IMR-90 (cell line): ENCODE results near the gene RAET1G. TPM values are rescaled to one million over a fixed set of nuclear protein-coding genes. Genes with fewer than 3 reads are reported as not detected.

Source experiments
- ATAC-seq: fragments of 200-7000 bp; cut with Tn5 transposase; 2 replicates; pipeline ENCODE4 v1.9.1; 2020; ENCODE audit warnings: low read depth, mild to moderate bottlenecking, moderate library complexity
- BruUV-seq: library from RNA; stranded (reverse); fragments of 400-500 nt; replicated peaks from 2 replicates; lab custom pipeline; 2021; lab: Mats Ljungman, UMichigan
- CTCF ChIA-PET: fragments of 300-600 bp; formaldehyde crosslinking; extraction: SDS; loops from one replicate; lab custom pipeline; 2021; ENCODE audit warnings: antibody characterized with exemption; lab: Yijun Ruan, JAX
- POLR2A ChIA-PET: fragments of 300-600 bp; sonication (Branson Sonifier 250); formaldehyde crosslinking; loops from one replicate; lab custom pipeline; 2022; ENCODE audit warnings: antibody characterized with exemption; ENCODE audit not compliant: unreplicated experiment; lab: Charles Lee
- DNase-seq: peaks from one replicate; pipeline ENCODE4 v3.0.0; 2013
- H2AFZ ChIP-seq: replicated peaks from 2 replicates; pipeline ENCODE3; 2013; ENCODE audit warnings: low read length, mild to moderate bottlenecking; ENCODE audit not compliant: poor library complexity
- H2AK5ac ChIP-seq: 2 replicates; pipeline ENCODE4 v1.6.1; 2013; ENCODE audit warnings: low read depth, low read length, inconsistent platforms
- H2AK9ac ChIP-seq: replicated peaks from 2 replicates; pipeline ENCODE3; 2013; ENCODE audit warnings: mild to moderate bottlenecking, low read depth, low read length, moderate library complexity; ENCODE audit not compliant: poor library complexity
- H2BK120ac ChIP-seq: 2 replicates; pipeline ENCODE4 v1.6.1; 2013; ENCODE audit warnings: low read depth, low read length, inconsistent platforms
- H2BK15ac ChIP-seq: 3 replicates; pipeline ENCODE4 v1.6.1; 2013; ENCODE audit warnings: low read depth, low read length, inconsistent platforms
- H2BK20ac ChIP-seq: 2 replicates; pipeline ENCODE4 v1.6.1; 2013; ENCODE audit warnings: low read depth, mild to moderate bottlenecking, inconsistent platforms, low read length, moderate library complexity
- H2BK5ac ChIP-seq: 2 replicates; pipeline ENCODE4 v1.6.1; 2013; ENCODE audit warnings: mild to moderate bottlenecking, low read depth, low read length, inconsistent platforms; ENCODE audit not compliant: poor library complexity, severe bottlenecking
- H3K14ac ChIP-seq: replicated peaks from 2 replicates; pipeline ENCODE4 v1.6.1; 2013; ENCODE audit warnings: low read depth, low read length, inconsistent platforms
- H3K18ac ChIP-seq: 2 replicates; pipeline ENCODE4 v1.6.1; 2013; ENCODE audit warnings: low read depth, low read length, control low read depth
- H3K23ac ChIP-seq: 2 replicates; pipeline ENCODE4 v1.6.1; 2013; ENCODE audit warnings: low read depth, low read length, inconsistent platforms
- H3K27ac ChIP-seq: 2 replicates; pipeline ENCODE4 v1.5.1; 2013; ENCODE audit warnings: mild to moderate bottlenecking, control low read depth, low read length; ENCODE audit not compliant: insufficient read depth
- H3K27me3 ChIP-seq: 2 replicates; pipeline ENCODE4 v1.6.1; 2013; ENCODE audit warnings: low read length; ENCODE audit not compliant: control insufficient read depth, insufficient read depth
- H3K36me3 ChIP-seq: 2 replicates; pipeline ENCODE4 v1.6.1; 2013; ENCODE audit warnings: low read length, mixed read lengths; ENCODE audit not compliant: control insufficient read depth, insufficient read depth
- H3K4ac ChIP-seq: 2 replicates; pipeline ENCODE4 v1.6.1; 2013; ENCODE audit warnings: low read depth, low read length, inconsistent platforms
- H3K4me1 ChIP-seq: 2 replicates; pipeline ENCODE4 v1.6.1; 2013; ENCODE audit warnings: low read length, mixed read lengths; ENCODE audit not compliant: control insufficient read depth, insufficient read depth
- H3K4me2 ChIP-seq: 2 replicates; pipeline ENCODE4 v1.6.1; 2013; ENCODE audit warnings: low read depth, mild to moderate bottlenecking, control low read depth, low read length, moderate library complexity
- H3K4me3 ChIP-seq: 2 replicates; pipeline ENCODE4 v1.5.1; 2013; ENCODE audit warnings: low read depth, mild to moderate bottlenecking, control low read depth, low read length, moderate library complexity; ENCODE audit not compliant: insufficient read depth
- H3K56ac ChIP-seq: 2 replicates; pipeline ENCODE4 v1.6.1; 2013; ENCODE audit warnings: low read length, inconsistent platforms; ENCODE audit not compliant: insufficient read depth; ENCODE audit errors: extremely low read depth
- H3K79me1 ChIP-seq, 2 experiments: 2 replicates each; pipeline ENCODE4 v1.6.1; 2013; ENCODE audit warnings: low read length in 2 of 2, inconsistent platforms in 1 of 2, low read depth in 1 of 2
- H3K9ac ChIP-seq: 2 replicates; pipeline ENCODE4 v1.6.1; 2013; ENCODE audit warnings: low read depth, low read length, control low read depth
- H3K9me1 ChIP-seq: 2 replicates; pipeline ENCODE4 v1.6.1; 2013; ENCODE audit warnings: low read length, inconsistent platforms; ENCODE audit not compliant: insufficient read depth
- H3K9me3 ChIP-seq: 2 replicates; pipeline ENCODE4 v1.6.1; 2013; ENCODE audit warnings: low read length; ENCODE audit not compliant: control insufficient read depth, insufficient read depth
- H4K20me1 ChIP-seq: 2 replicates; pipeline ENCODE4 v1.6.1; 2013; ENCODE audit warnings: low read length, inconsistent platforms; ENCODE audit not compliant: insufficient read depth
- H4K5ac ChIP-seq: 2 replicates; pipeline ENCODE4 v1.6.1; 2013; ENCODE audit warnings: mild to moderate bottlenecking, low read depth, low read length, control low read depth
- H4K8ac ChIP-seq, 2 experiments: 2 replicates each; pipeline ENCODE4 v1.6.1; 2013; ENCODE audit warnings: low read depth in 2 of 2, low read length in 2 of 2, control low read depth in 1 of 2, inconsistent platforms in 1 of 2
- H4K91ac ChIP-seq: 2 replicates; pipeline ENCODE4 v1.6.1; 2013; ENCODE audit warnings: low read depth, low read length, inconsistent platforms; ENCODE audit not compliant: insufficient read depth
- BHLHE40 ChIP-seq: fragments of 150-350 bp; IDR thresholded peaks from 2 replicates; pipeline ENCODE4 v1.6.1; 2016; ENCODE audit warnings: mild to moderate bottlenecking, low read depth, low read length
- CHD1 ChIP-seq: IDR thresholded peaks from 2 replicates; pipeline ENCODE4 v1.6.1; 2012; ENCODE audit warnings: low read depth, low read length, improper control_type of control experiment
- FOS ChIP-seq: fragments of 150-350 bp; IDR thresholded peaks from 2 replicates; pipeline ENCODE4 v1.6.1; 2016; ENCODE audit warnings: low read depth, low read length
- MAFK ChIP-seq: IDR thresholded peaks from 2 replicates; pipeline ENCODE4 v1.6.1; 2012; ENCODE audit warnings: low read depth, low read length, improper control_type of control experiment
- MAZ ChIP-seq: IDR thresholded peaks from 2 replicates; pipeline ENCODE4 v1.6.1; 2012; ENCODE audit warnings: low read depth, mild to moderate bottlenecking, low read length, improper control_type of control experiment, moderate library complexity, borderline replicate concordance
- MXI1 ChIP-seq: IDR thresholded peaks from 2 replicates; pipeline ENCODE4 v1.6.1; 2012; ENCODE audit warnings: low read depth, mild to moderate bottlenecking, low read length, moderate library complexity, borderline replicate concordance
- NFE2L2 ChIP-seq: fragments of 150-350 bp; IDR thresholded peaks from 2 replicates; pipeline ENCODE4 v1.6.1; 2016; ENCODE audit warnings: low read depth, mild to moderate bottlenecking, low read length
- RCOR1 ChIP-seq: IDR thresholded peaks from 2 replicates; pipeline ENCODE4 v1.6.1; 2012; ENCODE audit warnings: mild to moderate bottlenecking, low read length, improper control_type of control experiment; ENCODE audit not compliant: insufficient replicate concordance
- RFX5 ChIP-seq: IDR thresholded peaks from 2 replicates; pipeline ENCODE4 v1.8.0; 2012; ENCODE audit warnings: low read depth, mild to moderate bottlenecking, low read length, moderate library complexity
- SMC3 ChIP-seq: fragments of 150-350 bp; IDR thresholded peaks from 2 replicates; pipeline ENCODE4 v1.6.1; 2016; ENCODE audit warnings: low read depth, mild to moderate bottlenecking, antibody characterized with exemption, low read length, moderate library complexity
- WGBS, 2 experiments: methylation state at CpG; one replicate each; pipeline versions ENCODE4 v1.1.5 to v1.1.7; 2013; ENCODE audit warnings: missing lambda C conversion rate in 2 of 2; ENCODE audit not compliant: insufficient read length in 1 of 2; ENCODE audit errors: extremely low coverage in 2 of 2; 5-methylcytosine and 5-hydroxymethylcytosine counted together
- dilution Hi-C: fragments of 300-500 bp; cut with HindIII; formaldehyde crosslinking; loops from one replicate; pipeline ENCODE4 v1.14.3; 2018; ENCODE audit warnings: low sequenced_read_pairs; ENCODE audit not compliant: unreplicated experiment
- in situ Hi-C: fragments of 300-500 bp; cut with MboI; formaldehyde crosslinking; loops from 3 replicates; pipeline ENCODE4 v1.14.3; 2019; ENCODE audit warnings: low sequenced_read_pairs, inconsistent platforms, mixed read lengths
- intact Hi-C: fragments of 100-400 bp; cut with micrococcal nuclease; formaldehyde crosslinking; loops from 2 replicates; pipeline ENCODE4 v1.10.0; 2022
- polyA plus RNA-seq, 3 experiments: library from polyadenylated mRNA; depleted of rRNA; stranded (reverse); fragments of >200 nt; gene quantifications; 2 replicates each; pipeline ENCODE4 v1.2.3, GENCODE V29; 2012; ENCODE audit warnings: low replicate concordance in 1 of 3
- total RNA-seq: library from RNA; depleted of rRNA; stranded (reverse); fragments of >200 nt; gene quantifications from 2 replicates; pipeline ENCODE4 v1.2.3, GENCODE V29; 2012
- TF ChIP-seq, protein P1 (sequence below): fragments of 150-350 bp; IDR thresholded peaks from 2 replicates; pipeline ENCODE4 v1.6.1; 2016; ENCODE audit warnings: low read depth, mild to moderate bottlenecking, low read length, moderate library complexity, borderline replicate concordance
- TF ChIP-seq, protein P2 (sequence below): fragments of 150-350 bp; IDR thresholded peaks from 2 replicates; pipeline ENCODE4 v1.6.1; 2017; ENCODE audit warnings: mild to moderate bottlenecking, antibody characterized with exemption, low read length, low read depth

The RAET1G gene
- total and polyA plus RNA-seq, 2 of the 4 experiments (the other 2 are of a cell fraction): 1.3 to 4.2 TPM

DNA sequence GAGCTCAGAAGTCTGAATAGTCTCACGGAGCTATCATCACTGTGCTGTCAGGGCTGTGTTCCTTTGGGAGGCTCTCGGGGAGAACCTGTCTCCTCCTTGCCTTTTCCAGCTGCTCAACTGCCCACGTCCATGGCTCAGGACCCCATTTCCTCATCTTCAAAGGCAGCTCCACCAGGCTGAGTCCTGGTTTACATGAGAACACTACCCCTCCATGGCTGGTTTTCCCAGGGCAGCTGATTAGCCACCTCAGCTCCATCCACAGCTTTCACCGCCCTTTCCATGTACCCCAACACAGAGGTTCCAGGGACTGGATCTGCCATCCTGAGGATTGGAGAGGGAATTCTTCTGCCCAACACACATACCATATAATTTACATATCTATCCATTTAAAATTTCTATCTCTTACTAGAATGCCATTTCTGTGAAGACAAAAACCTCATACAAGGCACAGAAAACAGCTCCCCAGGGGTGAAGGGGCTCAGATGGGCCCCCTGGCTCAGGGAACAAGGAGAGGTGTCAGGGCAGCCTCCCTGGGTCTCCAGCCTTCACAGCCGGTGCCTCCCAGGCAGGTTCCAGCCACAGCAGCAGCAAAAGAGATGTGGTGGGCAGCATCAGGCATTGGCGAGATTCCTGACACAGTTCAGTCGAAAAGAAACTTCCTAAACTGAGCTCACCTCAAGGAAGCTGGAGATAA lies 22.8 kb downstream of the RAET1G start:
- no peak overlapping the region for H3K23ac ChIP-seq
- no peak for DNase-seq
- H4K91ac ChIP-seq: no peak overlapping the region
- no peak overlapping the region for H4K8ac ChIP-seq
- no peak overlapping the region for H3K27ac ChIP-seq
- no peak overlapping the region for H2BK15ac ChIP-seq
- H2AFZ ChIP-seq: peak overlapping the region; percentile 48
- 79% methylated on average over 5 of the region's 7 CpGs; no CpG with 5 or more reads in 1 of the 2 experiments for WGBS, 2 experiments
- intact Hi-C loops: no loop called here
- in situ Hi-C loops: no loop called here
- H3K9me3 ChIP-seq: no peaks in the 10 kb centered on the region
- no peak overlapping the region for H3K9ac ChIP-seq
- H3K27me3 ChIP-seq: peaks cover 4% of the 10 kb centered on the region
- no peak overlapping the region for H2BK5ac ChIP-seq
- no peak overlapping the region for H3K14ac ChIP-seq
- H3K79me1 ChIP-seq: peaks cover 0 to 11% of the 10 kb centered on the region in 2 experiments; a peak in 1 of 4 replicates
- H3K18ac ChIP-seq: no peak overlapping the region
- H2BK20ac ChIP-seq: no peak overlapping the region
- CTCF ChIA-PET: no interaction called here
- H3K4me2 ChIP-seq: no peak overlapping the region
- peaks cover 20% of the 10 kb centered on the region for H3K9me1 ChIP-seq
- no peak overlapping the region for H3K56ac ChIP-seq
- no peak overlapping the region; the same call in 1 of the 2 replicates for H2AK5ac ChIP-seq
- no peaks in the 10 kb centered on the region for H4K20me1 ChIP-seq
- no peak overlapping the region for H2AK9ac ChIP-seq
- no peak overlapping the region for H2BK120ac ChIP-seq
- no peak overlapping the region for H3K4me3 ChIP-seq
- TF ChIP-seq CHD1 (no peak), NFE2L2 (no peak), BHLHE40 (no peak), MAZ (no peak), MXI1 (no peak), MAFK (no peak), FOS (no peak), RCOR1 (no peak), RFX5 (no peak), SMC3 (no peak)
- TF ChIP-seq, protein P1, sequence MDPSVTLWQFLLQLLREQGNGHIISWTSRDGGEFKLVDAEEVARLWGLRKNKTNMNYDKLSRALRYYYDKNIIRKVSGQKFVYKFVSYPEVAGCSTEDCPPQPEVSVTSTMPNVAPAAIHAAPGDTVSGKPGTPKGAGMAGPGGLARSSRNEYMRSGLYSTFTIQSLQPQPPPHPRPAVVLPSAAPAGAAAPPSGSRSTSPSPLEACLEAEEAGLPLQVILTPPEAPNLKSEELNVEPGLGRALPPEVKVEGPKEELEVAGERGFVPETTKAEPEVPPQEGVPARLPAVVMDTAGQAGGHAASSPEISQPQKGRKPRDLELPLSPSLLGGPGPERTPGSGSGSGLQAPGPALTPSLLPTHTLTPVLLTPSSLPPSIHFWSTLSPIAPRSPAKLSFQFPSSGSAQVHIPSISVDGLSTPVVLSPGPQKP: no peak
- TF ChIP-seq, protein P2, sequence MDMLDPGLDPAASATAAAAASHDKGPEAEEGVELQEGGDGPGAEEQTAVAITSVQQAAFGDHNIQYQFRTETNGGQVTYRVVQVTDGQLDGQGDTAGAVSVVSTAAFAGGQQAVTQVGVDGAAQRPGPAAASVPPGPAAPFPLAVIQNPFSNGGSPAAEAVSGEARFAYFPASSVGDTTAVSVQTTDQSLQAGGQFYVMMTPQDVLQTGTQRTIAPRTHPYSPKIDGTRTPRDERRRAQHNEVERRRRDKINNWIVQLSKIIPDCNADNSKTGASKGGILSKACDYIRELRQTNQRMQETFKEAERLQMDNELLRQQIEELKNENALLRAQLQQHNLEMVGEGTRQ: no peak
- H4K5ac ChIP-seq: no peak overlapping the region
- H3K4me1 ChIP-seq: peaks cover 21% of the 10 kb centered on the region
- no TSS peak for BruUV-seq
- no peak for ATAC-seq
- no peaks in the 10 kb centered on the region for H3K36me3 ChIP-seq
- POLR2A ChIA-PET: no interaction called here
- no peak overlapping the region for H3K4ac ChIP-seq
- dilution Hi-C loops: no loop called here
